ENCODE data around the gene NCAM2. TPM values are rescaled to one million over a fixed set of nuclear protein-coding genes. Genes with fewer than 3 reads are reported as not detected.

Gene NCAM2
- total RNA-seq, 1 donor from 2014 or later = 2.8 TPM

GRCh38 chr21:21481239-21481638 is 483.0 kb downstream of the NCAM2 start:
- intact Hi-C loops (cut with DNase I) = no loop called here
- no peak for DNase-seq (ENCODE audit: low spot score)

- intact Hi-C loops (cut with DNase I) = no loop called here
- DNase-seq (ENCODE audit: low spot score) = no peak
Observed at GRCh38 chr21:21508859-21509258, 510.6 kb downstream of the NCAM2 start.

- intact Hi-C loops (cut with DNase I) = no loop called here
- DNase-seq (ENCODE audit: low spot score) = no peak
Observed at GRCh38 chr21:21530680-21531079, 532.5 kb downstream of the NCAM2 start.

GRCh38 chr21:21547368-21547953 is 549.3 kb downstream of the NCAM2 start:
- intact Hi-C loops (cut with DNase I) = no loop called here
- DNase-seq (ENCODE audit: low spot score) = no peak

GRCh38 chr21:21559285-21560045 is 561.3 kb downstream of the NCAM2 start:
- intact Hi-C loops (cut with DNase I) = no loop called here
- no peak for DNase-seq (ENCODE audit: low spot score)

All from cardiac septum (tissue), 1 donor.